ENCODE measurements around the gene JAK3. TPM values are rescaled to one million over a fixed set of nuclear protein-coding genes. Genes with fewer than 3 reads are reported as not detected.

JAK3 gene
- polyA plus RNA-seq, 1 experiment = 0.99 TPM

DNA sequence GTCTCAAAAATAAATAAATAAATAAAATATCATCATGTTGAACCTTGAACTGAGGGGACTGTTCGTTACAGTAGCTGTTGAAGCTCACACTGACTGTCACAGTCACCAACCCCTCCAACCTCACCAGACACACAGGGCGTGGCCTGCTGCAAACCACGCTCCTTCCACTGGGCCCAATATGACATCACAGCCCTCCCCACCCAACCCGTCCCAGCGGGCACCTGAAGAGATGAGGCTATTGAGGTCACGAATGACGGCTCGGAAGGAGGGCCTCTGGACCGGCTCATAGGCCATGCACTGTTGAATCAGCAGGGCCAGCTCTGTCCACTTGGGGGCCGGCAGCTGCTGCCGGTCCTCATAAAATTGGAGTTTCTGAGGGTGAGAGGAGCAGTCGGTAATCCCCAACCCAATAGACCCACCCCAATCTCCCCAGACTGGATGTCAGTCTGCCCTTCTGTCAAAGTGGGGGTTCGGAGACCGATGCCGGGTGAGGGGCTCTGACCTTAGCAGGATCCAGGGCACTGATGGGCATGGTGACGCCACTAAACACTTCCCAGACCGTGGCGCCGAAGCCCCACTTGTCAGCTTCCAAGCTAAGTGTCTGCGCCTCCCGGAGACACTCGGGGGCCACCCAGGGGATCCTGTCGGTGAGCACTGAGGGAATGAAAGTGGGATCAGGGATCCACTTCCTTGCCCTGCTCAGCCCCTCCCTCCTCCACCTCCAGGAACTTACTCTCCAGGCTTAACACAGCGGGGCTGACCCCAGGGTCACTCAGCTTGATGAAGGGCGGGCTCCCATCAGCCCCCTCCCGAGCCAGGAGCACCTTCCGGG lies 13.2 kb downstream of the JAK3 start:
- DNase-seq (ENCODE audit: low read depth, low spot score) = no peak
- H3K4me3 ChIP-seq (ENCODE audit: low read depth, low read length) = no peak overlapping the region
- POLR2A ChIA-PET = no interaction called here
- TF ChIP-seq, protein P1, sequence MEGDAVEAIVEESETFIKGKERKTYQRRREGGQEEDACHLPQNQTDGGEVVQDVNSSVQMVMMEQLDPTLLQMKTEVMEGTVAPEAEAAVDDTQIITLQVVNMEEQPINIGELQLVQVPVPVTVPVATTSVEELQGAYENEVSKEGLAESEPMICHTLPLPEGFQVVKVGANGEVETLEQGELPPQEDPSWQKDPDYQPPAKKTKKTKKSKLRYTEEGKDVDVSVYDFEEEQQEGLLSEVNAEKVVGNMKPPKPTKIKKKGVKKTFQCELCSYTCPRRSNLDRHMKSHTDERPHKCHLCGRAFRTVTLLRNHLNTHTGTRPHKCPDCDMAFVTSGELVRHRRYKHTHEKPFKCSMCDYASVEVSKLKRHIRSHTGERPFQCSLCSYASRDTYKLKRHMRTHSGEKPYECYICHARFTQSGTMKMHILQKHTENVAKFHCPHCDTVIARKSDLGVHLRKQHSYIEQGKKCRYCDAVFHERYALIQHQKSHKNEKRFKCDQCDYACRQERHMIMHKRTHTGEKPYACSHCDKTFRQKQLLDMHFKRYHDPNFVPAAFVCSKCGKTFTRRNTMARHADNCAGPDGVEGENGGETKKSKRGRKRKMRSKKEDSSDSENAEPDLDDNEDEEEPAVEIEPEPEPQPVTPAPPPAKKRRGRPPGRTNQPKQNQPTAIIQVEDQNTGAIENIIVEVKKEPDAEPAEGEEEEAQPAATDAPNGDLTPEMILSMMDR (IDR thresholded peaks at IDR 0.05; ENCODE audit: low read depth, low read length) = peak; percentile 22
- peaks cover 6% of the 10 kb centered on the region for H3K27me3 ChIP-seq (ENCODE audit: control insufficient read depth, insufficient read depth, low read length)
- CTCF ChIA-PET = interaction anchor here (0.5 kb wide), 1 partner anchor 25 kb away, joined by 3 read pairs; no protein-coding TSS in a partner anchor
- no peak overlapping the region for H3K27ac ChIP-seq (ENCODE audit: low read depth, low read length)
- H3K9me3 ChIP-seq (ENCODE audit: control insufficient read depth, insufficient read depth, low read length) = peaks cover 6% of the 10 kb centered on the region; the same call in 1 of the 2 replicates

DNA sequence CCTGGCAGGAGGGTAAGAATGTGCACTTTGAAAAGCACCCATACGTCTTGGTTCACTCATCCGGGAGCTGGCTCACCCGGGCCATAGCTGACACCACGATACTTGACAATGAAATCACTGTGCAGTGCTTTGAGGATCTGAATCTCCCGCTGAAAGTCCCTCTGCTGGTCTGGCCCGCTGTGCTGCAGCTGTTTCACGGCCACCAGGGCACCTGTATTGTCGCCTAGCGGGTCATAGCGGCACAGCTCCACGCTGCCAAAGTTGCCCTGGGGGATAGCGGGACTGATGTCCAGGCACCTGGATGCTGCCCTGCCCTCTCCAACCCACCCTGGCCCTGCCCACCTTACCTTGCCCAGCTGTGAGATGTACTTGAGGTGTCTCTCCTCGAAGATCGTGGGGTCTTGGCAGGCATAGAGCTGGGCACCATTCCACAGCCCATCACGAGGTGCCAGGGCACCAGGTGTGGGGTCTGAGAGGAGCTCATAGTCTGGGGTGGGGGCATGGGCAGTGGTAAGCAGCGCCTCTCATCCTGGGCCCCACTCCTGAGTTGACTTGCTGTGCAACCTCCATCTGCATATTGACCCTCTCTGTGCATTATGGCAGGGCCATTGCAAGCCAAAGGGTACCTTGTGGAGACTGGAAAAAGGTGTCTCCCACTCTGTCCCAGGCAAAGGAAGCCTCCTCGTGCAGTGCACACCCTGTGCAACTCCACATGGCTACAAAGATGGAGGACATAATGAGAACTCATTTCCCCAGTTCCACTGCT lies 15.2 kb downstream of the JAK3 start:
- DNase-seq (ENCODE audit: low read depth, low spot score) = no peak
- ChIA-PET CTCF (interaction anchor here (0.5 to 0.7 kb wide), 2 partner anchors 17 to 676 kb away, joined by 3 read pairs; no protein-coding TSS in a partner anchor), POLR2A (no interaction called here)
- TF ChIP-seq, protein P1 (IDR thresholded peaks at IDR 0.05; ENCODE audit: low read depth, low read length) = no peak
- H3K27ac ChIP-seq (ENCODE audit: low read depth, low read length) = no peak overlapping the region
- no peak overlapping the region for H3K4me3 ChIP-seq (ENCODE audit: low read depth, low read length)
- H3K27me3 ChIP-seq (ENCODE audit: control insufficient read depth, insufficient read depth, low read length) = peaks cover 2% of the 10 kb centered on the region
- peaks cover 6% of the 10 kb centered on the region; the same call in 1 of the 2 replicates for H3K9me3 ChIP-seq (ENCODE audit: control insufficient read depth, insufficient read depth, low read length)

DNA sequence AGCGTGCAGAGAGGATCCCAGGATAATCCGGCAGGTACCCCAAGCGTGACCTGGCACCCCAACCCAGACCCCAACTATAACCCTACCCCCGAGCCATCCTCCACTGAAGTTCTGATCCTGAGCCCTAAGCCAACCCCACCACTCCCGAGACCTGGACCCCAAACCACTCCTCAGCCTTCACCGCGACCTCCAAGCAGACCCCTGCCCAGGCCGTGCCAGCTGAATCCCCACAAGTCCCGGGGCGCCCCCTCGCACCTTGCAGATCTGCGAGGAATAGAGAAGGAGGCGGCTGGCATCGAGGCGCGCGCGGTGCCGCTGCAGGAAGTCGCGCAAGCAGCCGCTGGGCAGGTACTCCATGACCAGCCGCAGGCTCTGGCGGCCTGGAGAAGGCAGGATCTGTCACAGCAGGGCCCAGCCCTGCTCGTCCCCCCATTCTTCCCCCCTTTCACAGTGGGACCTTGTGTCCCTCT lies 16.3 kb downstream of the JAK3 start:
- TF ChIP-seq, protein P1 (IDR thresholded peaks at IDR 0.05; ENCODE audit: low read depth, low read length) = no peak
- DNase-seq (ENCODE audit: low read depth, low spot score) = no peak
- Histone ChIP-seq H3K4me3 (ENCODE audit: low read depth, low read length) (peak overlapping the region; percentile 45; the same call in 1 of the 2 replicates), H3K9me3 (ENCODE audit: control insufficient read depth, insufficient read depth, low read length) (peaks cover 6% of the 10 kb centered on the region; the same call in 1 of the 2 replicates), H3K27ac (ENCODE audit: low read depth, low read length) (no peak overlapping the region), H3K27me3 (ENCODE audit: control insufficient read depth, insufficient read depth, low read length) (peaks cover 2% of the 10 kb centered on the region)
- ChIA-PET CTCF (no interaction called here), POLR2A (interaction anchor here (0.9 kb wide), 1 partner anchor 28 kb away, joined by 6 read pairs; the partner anchor contains the start of gene RPL18A)

DNA sequence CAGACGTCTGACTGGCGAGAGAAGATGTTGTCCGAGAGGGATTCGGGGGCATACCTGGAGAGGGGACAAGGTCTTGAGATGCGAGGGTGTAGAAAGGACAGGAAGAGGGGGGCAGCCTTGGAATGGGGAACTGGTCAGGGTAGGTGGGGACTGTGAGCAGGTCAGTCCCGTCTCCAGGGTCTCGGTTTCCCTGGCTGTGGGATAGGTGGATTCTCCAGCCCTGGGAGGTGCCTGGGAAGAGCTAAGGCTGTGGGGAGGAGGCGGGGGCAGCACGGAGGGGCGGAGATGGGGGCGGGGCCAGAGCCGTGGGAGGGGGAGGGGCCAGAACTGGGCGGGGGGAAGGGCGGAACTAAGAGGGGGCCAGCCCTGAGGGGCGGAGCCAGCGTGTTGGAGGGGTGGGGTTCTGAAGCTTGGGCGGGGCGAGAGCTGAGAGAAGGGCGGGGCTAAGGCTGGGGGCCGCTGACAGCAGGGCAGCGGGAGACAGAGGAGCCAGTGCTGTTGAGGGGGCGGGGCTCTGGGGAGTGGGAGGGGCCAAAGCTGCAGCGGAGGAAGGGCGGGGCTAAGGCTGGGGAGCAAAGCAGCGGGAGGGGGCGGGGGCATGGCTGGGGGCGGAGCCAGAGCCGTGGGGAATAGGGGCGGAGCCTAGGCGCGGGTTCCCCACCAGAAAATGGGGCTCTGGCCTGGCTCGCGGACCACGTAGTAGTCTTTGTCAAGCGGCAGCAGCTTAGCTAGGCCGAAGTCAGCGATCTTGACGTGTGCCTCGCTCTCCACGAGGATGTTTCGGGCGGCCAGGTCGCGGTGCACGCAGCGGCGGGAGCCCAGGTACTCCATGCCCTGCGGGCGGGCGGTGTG lies 17.0 kb downstream of the JAK3 start:
- TF ChIP-seq, protein P1 (IDR thresholded peaks at IDR 0.05; ENCODE audit: low read depth, low read length) = no peak
- ChIA-PET CTCF (interaction anchor here (0.5 to 0.6 kb wide), 2 partner anchors 17 to 28 kb away, joined by 3 to 4 read pairs; partner anchors contain the start of gene JAK3), POLR2A (interaction anchor here (0.9 kb wide), 1 partner anchor 29 kb away, joined by 6 read pairs; the partner anchor contains the start of gene RPL18A)
- Histone ChIP-seq H3K4me3 (ENCODE audit: low read depth, low read length) (peak overlapping the region; percentile 45), H3K9me3 (ENCODE audit: control insufficient read depth, insufficient read depth, low read length) (peaks cover 6% of the 10 kb centered on the region; the same call in 1 of the 2 replicates), H3K27me3 (ENCODE audit: control insufficient read depth, insufficient read depth, low read length) (peaks cover 2% of the 10 kb centered on the region), H3K27ac (ENCODE audit: low read depth, low read length) (no peak overlapping the region)
- no peak for DNase-seq (ENCODE audit: low read depth, low spot score)
